ENCODE measurements around the gene CPAMD8.

DNA sequence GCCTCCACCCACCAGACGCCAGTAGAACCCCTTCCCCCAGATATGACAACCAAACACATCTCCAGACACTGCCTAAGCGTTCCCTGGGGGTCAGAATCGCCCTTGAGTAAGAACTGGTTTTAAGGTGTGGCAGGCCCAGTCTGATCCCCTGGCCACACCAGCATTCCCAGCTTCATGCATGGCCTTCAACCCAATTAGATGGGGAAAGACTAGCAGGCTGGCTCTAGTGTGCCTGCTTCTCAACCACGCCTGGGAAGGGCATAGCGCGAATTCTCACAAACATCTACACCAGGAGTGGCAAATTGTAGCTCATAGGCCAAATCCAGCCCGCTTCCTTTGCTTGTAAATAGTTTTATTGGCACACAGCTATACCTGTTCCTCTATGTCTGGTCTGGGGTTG lies 35.1 kb upstream of the CPAMD8 start:
- TF ChIP-seq EZH2phosphoT487 (IDR thresholded peaks at IDR 0.05; ENCODE audit: borderline replicate concordance), result no peak
- TF ChIP-seq JUND (IDR thresholded peaks at IDR 0.05), result no peak
- TF ChIP-seq, protein P1, sequence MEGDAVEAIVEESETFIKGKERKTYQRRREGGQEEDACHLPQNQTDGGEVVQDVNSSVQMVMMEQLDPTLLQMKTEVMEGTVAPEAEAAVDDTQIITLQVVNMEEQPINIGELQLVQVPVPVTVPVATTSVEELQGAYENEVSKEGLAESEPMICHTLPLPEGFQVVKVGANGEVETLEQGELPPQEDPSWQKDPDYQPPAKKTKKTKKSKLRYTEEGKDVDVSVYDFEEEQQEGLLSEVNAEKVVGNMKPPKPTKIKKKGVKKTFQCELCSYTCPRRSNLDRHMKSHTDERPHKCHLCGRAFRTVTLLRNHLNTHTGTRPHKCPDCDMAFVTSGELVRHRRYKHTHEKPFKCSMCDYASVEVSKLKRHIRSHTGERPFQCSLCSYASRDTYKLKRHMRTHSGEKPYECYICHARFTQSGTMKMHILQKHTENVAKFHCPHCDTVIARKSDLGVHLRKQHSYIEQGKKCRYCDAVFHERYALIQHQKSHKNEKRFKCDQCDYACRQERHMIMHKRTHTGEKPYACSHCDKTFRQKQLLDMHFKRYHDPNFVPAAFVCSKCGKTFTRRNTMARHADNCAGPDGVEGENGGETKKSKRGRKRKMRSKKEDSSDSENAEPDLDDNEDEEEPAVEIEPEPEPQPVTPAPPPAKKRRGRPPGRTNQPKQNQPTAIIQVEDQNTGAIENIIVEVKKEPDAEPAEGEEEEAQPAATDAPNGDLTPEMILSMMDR (IDR thresholded peaks at IDR 0.05 in 2 of 3, conservative IDR thresholded peaks at IDR 0.05 in 1 of 3; ENCODE audit: borderline replicate concordance in 1 of 3, insufficient read depth in 1 of 3, low read depth in 2 of 3, low read length in 2 of 3), result no peak
- TF ChIP-seq POLR2A (IDR thresholded peaks at IDR 0.05; ENCODE audit: borderline replicate concordance, extremely low read depth, insufficient read depth, insufficient read length), result no peak
- TF ChIP-seq SP1 (IDR thresholded peaks at IDR 0.05; ENCODE audit: low read depth), result no peak
